Upper lobe of left lung (tissue), 6 donors: ENCODE measurements around the gene TECTB. TPM values are rescaled to one million over a fixed set of nuclear protein-coding genes. Genes with fewer than 3 reads are reported as not detected.

Source experiments
- ATAC-seq, 2 donors: fragments of 200-7000 bp; cut with Tn5 transposase; one replicate each; pipeline ENCODE4 v1.9.1; 2022; ENCODE audit warnings: mild to moderate bottlenecking in 2 of 2, moderate library complexity in 2 of 2; ENCODE audit not compliant: low FRiP score in 2 of 2
- DNase-seq, 2 donors: peaks; one replicate each; pipeline ENCODE4 v3.0.0-alpha.2; 2019 to 2020
- H3K27ac ChIP-seq, 4 donors: fragments of 200-600 bp; sonication (generic); one replicate each; pipeline ENCODE4 v1.5.1; 2016 to 2019
- H3K27me3 ChIP-seq, 4 donors: fragments of 200-600 bp; sonication (generic); one replicate each; pipeline ENCODE4 v1.5.1; 2017 to 2019
- H3K36me3 ChIP-seq, 4 donors: fragments of 200-600 bp; sonication (generic); one replicate each; pipeline ENCODE4 v1.5.1; 2016 to 2019
- H3K4me1 ChIP-seq, 4 donors: fragments of 200-600 bp; sonication (generic); one replicate each; pipeline ENCODE4 v1.5.1; 2018 to 2019
- H3K4me3 ChIP-seq, 4 donors: fragments of 200-600 bp; sonication (generic); one replicate each; pipeline ENCODE4 v1.5.1; 2017 to 2019; ENCODE audit warnings: mild to moderate bottlenecking in 2 of 4, moderate library complexity in 1 of 4
- H3K9me3 ChIP-seq, 4 donors: fragments of 200-600 bp; sonication (generic); one replicate each; pipeline ENCODE4 v1.5.1; 2018 to 2019
- EP300 ChIP-seq, 4 donors: sonication (generic); formaldehyde crosslinking; IDR thresholded peaks; one replicate each; pipeline ENCODE4 v1.5.1; 2017; ENCODE audit warnings: antibody characterized with exemption in 4 of 4, control low read depth in 2 of 4
- POLR2A ChIP-seq, 4 donors: fragments of 450-650 bp; IDR thresholded peaks; one replicate each; pipeline ENCODE4 v1.5.1; 2016 to 2017; ENCODE audit warnings: antibody characterized with exemption in 4 of 4, mild to moderate bottlenecking in 2 of 4
- POLR2AphosphoS5 ChIP-seq, 2 donors: sonication (generic); formaldehyde crosslinking; IDR thresholded peaks; one replicate each; pipeline ENCODE4 v1.5.1; 2017; ENCODE audit warnings: antibody characterized with exemption in 2 of 2
- WGBS, 2 donors: methylation state at CpG; one replicate each; pipeline ENCODE4 v1.1.5; 2017 to 2018; 5-methylcytosine and 5-hydroxymethylcytosine counted together
- total RNA-seq, 6 donors: library from RNA; depleted of rRNA in 4 of 6; stranded (reverse); fragments of >200 nt in 4 of 6; gene quantifications; one replicate each; pipeline versions ENCODE4 v1.1.0 to v1.2.1, GENCODE V29; 2016 to 2021
- TF ChIP-seq, protein P1 (sequence below), 6 experiments: fragments of 450-650 bp in 4 of 6; fragments of 200-600 bp in 2 of 6; sonication (generic) in 2 of 6; IDR thresholded peaks; one replicate each; pipeline ENCODE4 v1.5.1; 2016 to 2019; ENCODE audit warnings: antibody characterized with exemption in 6 of 6
- donor health status: DM: no; HTN: no; CAD: no; lungs with moderate emphysema.
- donor health status: DM: no; HTN: yes; CAD: no; lungs with severe emphysema.

The TECTB gene
- total RNA-seq, 6 donors from 2014 or later, result not detected

GRCh38 chr10:112299456-112299855, 16.3 kb downstream of the TECTB start:
- H3K9me3 ChIP-seq, result no peaks in the 10 kb centered on the region
- H3K36me3 ChIP-seq, result no peaks in the 10 kb centered on the region
- H3K27me3 ChIP-seq, result no peaks in the 10 kb centered on the region
- no peak overlapping the region for H3K4me3 ChIP-seq
- DNase-seq (no peak), ATAC-seq (no peak)
- 69 to 82% methylated on average over 15 of the region's 15 CpGs for WGBS, 2 donors
- TF ChIP-seq POLR2AphosphoS5 (IDR thresholded peaks at IDR 0.05) (no peak), EP300 (IDR thresholded peaks at IDR 0.05) (no peak), POLR2A (IDR thresholded peaks at IDR 0.05) (no peak)
- TF ChIP-seq, protein P1, sequence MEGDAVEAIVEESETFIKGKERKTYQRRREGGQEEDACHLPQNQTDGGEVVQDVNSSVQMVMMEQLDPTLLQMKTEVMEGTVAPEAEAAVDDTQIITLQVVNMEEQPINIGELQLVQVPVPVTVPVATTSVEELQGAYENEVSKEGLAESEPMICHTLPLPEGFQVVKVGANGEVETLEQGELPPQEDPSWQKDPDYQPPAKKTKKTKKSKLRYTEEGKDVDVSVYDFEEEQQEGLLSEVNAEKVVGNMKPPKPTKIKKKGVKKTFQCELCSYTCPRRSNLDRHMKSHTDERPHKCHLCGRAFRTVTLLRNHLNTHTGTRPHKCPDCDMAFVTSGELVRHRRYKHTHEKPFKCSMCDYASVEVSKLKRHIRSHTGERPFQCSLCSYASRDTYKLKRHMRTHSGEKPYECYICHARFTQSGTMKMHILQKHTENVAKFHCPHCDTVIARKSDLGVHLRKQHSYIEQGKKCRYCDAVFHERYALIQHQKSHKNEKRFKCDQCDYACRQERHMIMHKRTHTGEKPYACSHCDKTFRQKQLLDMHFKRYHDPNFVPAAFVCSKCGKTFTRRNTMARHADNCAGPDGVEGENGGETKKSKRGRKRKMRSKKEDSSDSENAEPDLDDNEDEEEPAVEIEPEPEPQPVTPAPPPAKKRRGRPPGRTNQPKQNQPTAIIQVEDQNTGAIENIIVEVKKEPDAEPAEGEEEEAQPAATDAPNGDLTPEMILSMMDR (IDR thresholded peaks at IDR 0.05), result no peak
- no peak overlapping the region for H3K27ac ChIP-seq
- peaks cover 0 to 15% (median 3%) of the 10 kb centered on the region in 4 donors for H3K4me1 ChIP-seq

DNA sequence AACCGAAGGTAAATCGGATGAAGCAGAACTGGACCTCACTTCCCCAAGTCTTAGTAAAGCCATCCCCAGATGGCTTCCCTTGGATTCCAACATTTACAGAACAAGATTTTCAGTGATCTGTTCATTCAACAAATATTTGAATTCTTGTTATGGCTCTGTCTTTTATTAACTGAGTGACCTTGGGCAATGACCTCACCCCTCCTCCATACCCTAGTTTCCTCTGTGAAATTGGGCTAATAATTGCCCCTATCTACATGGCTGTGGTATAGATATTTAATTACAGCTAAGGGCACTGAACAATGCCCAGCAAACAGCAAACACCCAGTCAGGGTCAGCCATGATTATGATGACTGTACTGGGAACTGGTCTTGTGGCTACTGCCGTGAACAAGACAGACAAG, 19.1 kb downstream of the TECTB start:
- H3K9me3 ChIP-seq, result no peaks in the 10 kb centered on the region
- no peaks in the 10 kb centered on the region for H3K36me3 ChIP-seq
- TF ChIP-seq, protein P1 (IDR thresholded peaks at IDR 0.05), result no peak
- TF ChIP-seq EP300 (IDR thresholded peaks at IDR 0.05) (no peak), POLR2AphosphoS5 (IDR thresholded peaks at IDR 0.05) (no peak), POLR2A (IDR thresholded peaks at IDR 0.05) (no peak)
- WGBS, 2 donors, result 65 to 91% methylated on average over 3 of the region's 3 CpGs
- no peak for DNase-seq
- H3K4me3 ChIP-seq, result no peak overlapping the region
- no peaks in the 10 kb centered on the region for H3K27me3 ChIP-seq
- no peak for ATAC-seq
- no peak overlapping the region for H3K27ac ChIP-seq
- no peaks in the 10 kb centered on the region for H3K4me1 ChIP-seq

GRCh38 chr10:112303528-112303927, 20.3 kb downstream of the TECTB start:
- no peak overlapping the region for H3K4me3 ChIP-seq
- H3K27ac ChIP-seq, result no peak overlapping the region
- no peaks in the 10 kb centered on the region for H3K4me1 ChIP-seq
- TF ChIP-seq EP300 (IDR thresholded peaks at IDR 0.05) (no peak), POLR2AphosphoS5 (IDR thresholded peaks at IDR 0.05) (no peak), POLR2A (IDR thresholded peaks at IDR 0.05) (no peak)
- TF ChIP-seq, protein P1 (IDR thresholded peaks at IDR 0.05), result no peak
- WGBS, 2 donors, result 67 to 72% methylated on average over 2 of the region's 2 CpGs
- ATAC-seq, result no peak
- no peaks in the 10 kb centered on the region for H3K9me3 ChIP-seq
- DNase-seq, result no peak
- no peaks in the 10 kb centered on the region for H3K27me3 ChIP-seq
- H3K36me3 ChIP-seq, result no peaks in the 10 kb centered on the region

- 62 to 71% methylated on average over 3 of the region's 3 CpGs for WGBS, 2 donors
- DNase-seq (no peak), ATAC-seq (no peak)
- no peaks in the 10 kb centered on the region for H3K27me3 ChIP-seq
- H3K36me3 ChIP-seq, result no peaks in the 10 kb centered on the region
- no peaks in the 10 kb centered on the region for H3K4me1 ChIP-seq
- no peak for TF ChIP-seq EP300 (IDR thresholded peaks at IDR 0.05)
- TF ChIP-seq, protein P1 (IDR thresholded peaks at IDR 0.05), result no peak
- no peak for TF ChIP-seq POLR2A (IDR thresholded peaks at IDR 0.05)
- no peaks in the 10 kb centered on the region for H3K9me3 ChIP-seq
- H3K27ac ChIP-seq, result peak overlapping the region in 1 of 4 donors; percentile 16
- no peak overlapping the region for H3K4me3 ChIP-seq
Observed at GRCh38 chr10:112304267-112304859, 21.2 kb downstream of the TECTB start.
